Activated CD8-positive, alpha-beta T cell treated with anti-CD3 and anti-CD28 coated beads, Interleukin-2, amount 10 ng/mL, durations not matched to agents 7 days and 5 days (primary cell): ENCODE measurements around the gene SLAMF6. TPM values are rescaled to one million over a fixed set of nuclear protein-coding genes. Genes with fewer than 3 reads are reported as not detected.
"Not testable (repeated sequence)": the region's sequence is repeated elsewhere in the genome, so short reads cannot be mapped to it uniquely, and the experiment has no call there.

Experiments
- ATAC-seq: fragments of 150-1000 bp; cut with Tn5 transposase; one replicate; pipeline ENCODE4 v1.10.0; 2021; ENCODE audit warnings: moderate library complexity
- CTCF ChIA-PET: fragments of 350-600 bp; sonication (Branson Sonifier 250); formaldehyde crosslinking; loops from one replicate; lab custom pipeline; 2021; ENCODE audit warnings: antibody characterized with exemption; lab: Charles Lee
- POLR2A ChIA-PET: fragments of 350-600 bp; sonication (Branson Sonifier 250); formaldehyde crosslinking; loops from one replicate; lab custom pipeline; 2021; ENCODE audit warnings: antibody characterized with exemption; lab: Charles Lee
- DNase-seq: peaks from one replicate; pipeline ENCODE4 v3.0.0-alpha.2; 2020
- H3K27ac Mint-ChIP-seq: one replicate; pipeline ENCODE4 v1.8.0; 2021; ENCODE audit warnings: mild to moderate bottlenecking, mixed read lengths
- H3K27me3 Mint-ChIP-seq: one replicate; pipeline ENCODE4 v1.8.0; 2021; ENCODE audit warnings: low read depth, mixed read lengths
- H3K36me3 Mint-ChIP-seq: one replicate; pipeline ENCODE4 v1.8.0; 2021; ENCODE audit warnings: low read depth, mixed read lengths
- H3K4me1 Mint-ChIP-seq: one replicate; pipeline ENCODE4 v1.8.0; 2021; ENCODE audit warnings: low read depth, mixed read lengths
- H3K4me3 Mint-ChIP-seq: one replicate; pipeline ENCODE4 v1.8.0; 2021; ENCODE audit warnings: mild to moderate bottlenecking, mixed read lengths
- H3K9me3 Mint-ChIP-seq: one replicate; pipeline ENCODE4 v1.8.0; 2022; ENCODE audit warnings: mixed read lengths; ENCODE audit not compliant: insufficient read depth
- total RNA-seq, 2 experiments: library from RNA; stranded (reverse); gene quantifications; one replicate each; pipeline ENCODE4 v1.2.3, GENCODE V29; 2021

Gene SLAMF6
- total RNA-seq, 2 experiments from 2014 or later = 23.9 to 24.7 TPM

DNA sequence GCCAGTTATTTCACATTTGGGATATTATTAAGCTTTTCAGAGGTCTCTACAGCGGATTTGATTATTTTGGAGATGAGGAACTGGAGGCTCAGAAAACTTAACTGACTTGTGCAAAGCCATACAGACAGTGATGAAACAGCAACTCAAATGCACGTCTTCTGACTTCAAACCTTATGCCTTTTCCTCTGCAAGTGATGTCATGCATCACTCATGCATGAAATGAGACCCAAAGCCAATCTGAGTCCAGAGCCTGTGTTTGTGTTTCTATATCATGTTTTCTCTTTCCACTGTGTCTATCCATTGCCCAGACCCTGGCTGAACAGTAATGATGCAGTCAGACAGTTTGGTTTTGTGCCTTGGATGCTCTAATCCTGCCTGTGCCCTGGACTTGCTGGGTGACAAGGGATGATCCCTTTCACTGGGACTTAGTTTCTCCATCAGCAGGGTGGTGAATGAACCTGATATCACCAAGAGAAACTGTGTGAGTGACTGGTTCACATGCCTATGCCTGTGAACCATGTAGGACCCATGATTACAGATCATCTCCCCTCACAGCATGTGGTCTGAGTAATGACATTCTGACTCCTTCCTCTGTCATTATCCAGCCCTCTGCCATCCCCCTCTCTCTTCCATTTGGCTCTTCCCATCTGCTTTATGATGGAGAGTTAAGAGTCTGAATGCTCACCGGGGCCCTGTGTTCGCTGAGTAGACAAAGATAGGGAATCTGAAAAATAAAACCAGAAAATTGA is 33.4 kb downstream of the SLAMF6 start:
- no peak for ATAC-seq

DNA sequence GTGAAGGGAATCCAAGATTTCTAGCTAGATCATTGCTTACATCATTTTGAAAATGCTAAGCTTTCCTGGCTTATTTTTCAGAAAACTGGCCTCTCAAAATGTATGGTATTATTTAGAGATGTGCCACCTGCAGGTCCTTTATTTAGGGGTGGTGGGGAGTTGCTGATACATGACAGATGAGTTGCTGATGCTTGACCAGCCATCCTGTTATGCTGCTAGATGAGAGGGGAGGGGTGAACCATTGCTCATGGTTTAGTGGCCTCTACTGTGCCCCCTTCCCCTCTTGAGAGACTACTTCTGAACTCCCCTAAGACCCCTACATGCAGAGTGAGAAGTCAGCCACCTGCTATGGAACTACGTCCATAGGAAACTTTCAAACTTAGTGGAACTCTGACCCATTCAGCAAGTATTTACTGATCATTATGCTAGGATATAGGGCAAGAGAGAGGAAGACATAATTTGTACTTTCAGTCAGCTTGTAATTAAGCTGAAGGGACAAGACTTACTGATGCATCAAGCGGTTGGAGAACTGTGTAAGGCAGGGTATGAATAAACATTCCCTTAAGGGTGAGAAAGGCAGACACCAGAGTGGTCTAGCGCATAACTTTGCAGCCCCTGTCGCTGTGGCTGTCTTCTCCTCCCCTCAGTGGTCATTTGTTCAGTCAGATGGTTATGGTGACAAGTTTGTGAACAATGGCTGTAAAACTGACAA is 34.6 kb downstream of the SLAMF6 start:
- CTCF ChIA-PET = interaction anchor here (1.1 to 2.1 kb wide), 4 partner anchors 12 to 60 kb away, joined by 3 to 7 read pairs (median 3); no protein-coding TSS in a partner anchor
- H3K4me3 Mint-ChIP-seq = no peak overlapping the region
- no peak for ATAC-seq
- no peaks in the 10 kb centered on the region for H3K4me1 Mint-ChIP-seq
- H3K27ac Mint-ChIP-seq = no peak overlapping the region
- no peaks in the 10 kb centered on the region for H3K9me3 Mint-ChIP-seq
- no peaks in the 10 kb centered on the region for H3K27me3 Mint-ChIP-seq
- no peak for DNase-seq
- POLR2A ChIA-PET = interaction anchor here (1.3 kb wide), 1 partner anchor 18 kb away, joined by 4 read pairs; no protein-coding TSS in a partner anchor
- H3K36me3 Mint-ChIP-seq = peaks cover 32% of the 10 kb centered on the region

More for the DNA sequence above, 33.4 kb downstream of the SLAMF6 start:
- no peaks in the 10 kb centered on the region for H3K9me3 Mint-ChIP-seq
- ChIA-PET CTCF (interaction anchor here (1.1 kb wide), 1 partner anchor 61 kb away, joined by 3 read pairs; no protein-coding TSS in a partner anchor), POLR2A (no interaction called here)
- no peaks in the 10 kb centered on the region for H3K27me3 Mint-ChIP-seq
- no peaks in the 10 kb centered on the region for H3K4me1 Mint-ChIP-seq
- peaks cover 28% of the 10 kb centered on the region for H3K36me3 Mint-ChIP-seq
- H3K27ac Mint-ChIP-seq = no peak overlapping the region
- DNase-seq = no peak
- H3K4me3 Mint-ChIP-seq = no peak overlapping the region

DNA sequence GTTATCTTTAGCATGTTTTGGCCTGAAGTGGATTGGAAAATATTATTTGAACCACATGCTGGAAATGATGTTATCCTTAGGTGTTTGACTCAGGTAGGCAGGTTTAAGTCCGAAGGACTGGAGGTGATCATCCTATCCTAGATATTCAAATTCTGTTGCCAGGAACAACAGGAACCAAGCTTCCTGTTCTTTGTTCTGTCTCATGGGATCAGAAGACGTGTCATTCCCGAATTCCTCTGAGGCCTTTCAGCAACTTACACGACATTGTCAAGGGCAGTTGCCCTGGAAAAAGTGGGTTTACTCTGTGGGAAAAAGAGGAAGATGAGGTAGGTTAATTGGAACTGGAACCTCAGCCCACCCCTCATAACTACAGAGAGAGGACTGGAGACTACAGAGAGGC is 36.6 kb downstream of the SLAMF6 start:
- POLR2A ChIA-PET = no interaction called here
- H3K4me3 Mint-ChIP-seq = no peak overlapping the region
- no peak for ATAC-seq

DNA sequence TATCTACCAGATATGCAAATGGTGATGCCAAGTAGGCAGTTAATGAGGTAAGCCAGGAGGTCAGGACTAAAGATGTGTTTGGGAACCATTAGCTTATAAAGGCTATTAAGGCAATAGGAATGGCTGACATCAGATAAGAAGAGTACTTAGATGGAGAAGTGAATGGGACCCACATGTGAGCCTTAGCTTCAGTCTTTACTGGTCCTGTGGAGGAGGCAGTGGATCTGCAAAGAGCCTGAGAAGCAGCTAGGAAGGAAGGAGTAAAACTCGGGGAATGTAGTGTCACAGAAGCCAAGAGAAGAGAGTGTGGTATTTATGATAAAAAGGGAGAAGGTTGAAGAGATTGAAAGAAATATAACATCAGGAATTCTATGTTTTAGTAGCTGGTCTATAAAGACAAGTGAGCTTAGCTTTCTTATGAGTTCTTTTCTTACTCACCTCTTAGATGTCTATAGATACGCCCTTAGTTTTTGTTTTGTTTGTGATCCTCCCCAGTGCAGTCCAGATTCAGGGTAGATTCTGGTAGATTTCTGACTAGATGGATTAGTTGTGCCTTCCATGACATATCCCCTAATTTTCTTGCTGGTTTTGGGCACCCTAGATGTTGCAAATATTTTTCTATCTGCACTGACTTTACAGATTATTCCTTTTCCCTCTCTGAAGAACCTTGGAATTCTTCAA is 39.4 kb downstream of the SLAMF6 start:
- H3K4me1 Mint-ChIP-seq = peaks cover 8% of the 10 kb centered on the region
- H3K4me3 Mint-ChIP-seq = no peak overlapping the region
- no peaks in the 10 kb centered on the region for H3K27me3 Mint-ChIP-seq
- DNase-seq (no peak), ATAC-seq (no peak)
- no peak overlapping the region for H3K27ac Mint-ChIP-seq
- H3K36me3 Mint-ChIP-seq = peaks cover 44% of the 10 kb centered on the region
- ChIA-PET CTCF (interaction anchor here (0.6 to 2.1 kb wide), 6 partner anchors 14 to 123 kb away, joined by 3 to 10 read pairs (median 4); partner anchors contain the start of gene SLAMF6), POLR2A (interaction anchor here (1.2 to 1.8 kb wide), 2 partner anchors 9 to 41 kb away, joined by 3 to 6 read pairs; no protein-coding TSS in a partner anchor)
- peaks cover 11% of the 10 kb centered on the region for H3K9me3 Mint-ChIP-seq

More for the DNA sequence above, 36.6 kb downstream of the SLAMF6 start:
- Mint-ChIP-seq H3K27ac (no peak overlapping the region), H3K9me3 (peaks cover 8% of the 10 kb centered on the region), H3K4me1 (peaks cover 1% of the 10 kb centered on the region), H3K36me3 (peaks cover 37% of the 10 kb centered on the region), H3K27me3 (no peaks in the 10 kb centered on the region)
- DNase-seq = no peak
- CTCF ChIA-PET = interaction anchor here (2.1 kb wide), 1 partner anchor 57 kb away, joined by 7 read pairs; no protein-coding TSS in a partner anchor

DNA sequence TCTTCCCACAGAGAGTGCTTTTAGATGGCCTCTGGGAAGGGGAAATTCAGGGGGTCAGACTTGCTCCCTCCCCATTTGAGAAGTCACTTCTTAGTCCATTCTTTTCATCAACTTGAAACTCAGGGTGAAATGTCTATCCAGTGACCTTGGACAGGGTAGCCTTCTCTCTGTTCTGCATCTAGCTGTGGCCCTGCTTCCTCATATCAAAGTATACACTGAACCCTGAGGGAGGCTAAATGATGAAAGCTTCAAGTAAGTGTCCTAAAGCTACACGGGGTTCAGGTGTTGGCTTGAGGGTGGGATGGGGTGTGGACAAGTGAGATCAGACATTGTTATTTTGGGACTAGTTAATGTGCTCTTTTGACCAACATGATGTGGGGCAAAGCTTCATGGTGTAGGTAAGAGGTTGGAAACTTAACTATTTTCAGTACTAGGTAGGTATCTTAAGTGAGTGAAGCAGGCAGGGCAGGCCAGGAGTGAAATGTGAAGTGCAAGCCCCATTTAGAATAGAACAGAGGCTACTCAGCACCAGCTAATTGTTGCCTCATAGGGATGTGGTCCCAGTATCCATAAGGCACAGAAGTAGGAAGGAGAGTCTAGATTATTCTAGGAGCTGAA is 41.0 kb downstream of the SLAMF6 start:
- ChIA-PET CTCF (interaction anchor here (0.8 to 1.0 kb wide), 2 partner anchors 16 to 19 kb away, joined by 3 to 4 read pairs; no protein-coding TSS in a partner anchor), POLR2A (no interaction called here)
- peaks cover 42% of the 10 kb centered on the region for H3K36me3 Mint-ChIP-seq
- H3K4me1 Mint-ChIP-seq = peaks cover 8% of the 10 kb centered on the region
- H3K9me3 Mint-ChIP-seq = peaks cover 16% of the 10 kb centered on the region
- DNase-seq = no peak
- no peak overlapping the region for H3K4me3 Mint-ChIP-seq
- no peaks in the 10 kb centered on the region for H3K27me3 Mint-ChIP-seq
- no peak overlapping the region for H3K27ac Mint-ChIP-seq
- ATAC-seq = no peak

DNA sequence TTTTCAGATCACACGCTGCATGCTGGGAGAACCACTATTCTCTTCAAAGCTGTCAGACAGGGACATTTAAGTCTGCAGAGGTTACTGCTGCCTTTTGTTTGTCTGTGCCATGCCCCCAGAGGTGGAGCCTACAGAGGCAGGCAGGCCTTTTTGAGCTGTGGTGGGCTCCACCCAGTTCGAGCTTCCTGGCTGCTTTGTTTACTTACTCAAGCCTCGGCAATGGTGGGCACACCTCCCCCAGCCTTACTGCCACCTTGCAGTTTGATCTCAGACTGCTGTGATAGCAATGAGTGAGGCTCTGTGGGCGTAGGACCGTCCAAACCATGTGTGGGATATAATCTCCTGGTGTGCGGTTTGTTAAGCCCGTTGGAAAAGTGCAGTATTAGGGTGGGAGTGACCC is 42.3 kb downstream of the SLAMF6 start:
- CTCF ChIA-PET, H3K4me1 Mint-ChIP-seq, ATAC-seq, H3K27ac Mint-ChIP-seq, POLR2A ChIA-PET, H3K27me3 Mint-ChIP-seq, H3K4me3 Mint-ChIP-seq, DNase-seq: not testable (repeated sequence)
- H3K36me3 Mint-ChIP-seq = peaks cover 29% of the 10 kb centered on the region
- H3K9me3 Mint-ChIP-seq = peaks cover 16% of the 10 kb centered on the region

DNA sequence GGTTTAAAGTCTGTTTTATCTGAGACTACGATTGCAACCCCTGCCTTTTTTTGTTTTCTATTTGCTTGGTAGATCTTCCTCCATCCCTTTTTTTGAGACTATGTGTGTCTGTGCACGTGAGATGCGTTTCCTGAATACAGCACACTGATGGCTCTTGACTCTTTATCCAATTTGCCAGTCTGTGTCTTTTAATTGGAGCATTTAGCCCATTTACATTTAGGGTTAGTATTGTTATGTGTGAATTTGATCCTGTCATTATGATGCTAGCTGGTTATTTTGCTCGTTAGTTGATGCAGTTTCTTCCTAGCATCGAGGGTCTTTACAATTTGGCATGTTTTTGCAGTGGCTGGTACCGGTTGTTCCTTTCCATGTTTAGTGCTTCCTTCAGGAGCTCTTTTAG is 44.0 kb downstream of the SLAMF6 start:
- H3K4me1 Mint-ChIP-seq, H3K27ac Mint-ChIP-seq, H3K4me3 Mint-ChIP-seq, DNase-seq, CTCF ChIA-PET, ATAC-seq, H3K27me3 Mint-ChIP-seq: not testable (repeated sequence)
- Mint-ChIP-seq H3K36me3 (peaks cover 22% of the 10 kb centered on the region), H3K9me3 (peaks cover 16% of the 10 kb centered on the region)
- POLR2A ChIA-PET = interaction anchor here (1.2 kb wide), 1 partner anchor 13 kb away, joined by 3 read pairs; no protein-coding TSS in a partner anchor

DNA sequence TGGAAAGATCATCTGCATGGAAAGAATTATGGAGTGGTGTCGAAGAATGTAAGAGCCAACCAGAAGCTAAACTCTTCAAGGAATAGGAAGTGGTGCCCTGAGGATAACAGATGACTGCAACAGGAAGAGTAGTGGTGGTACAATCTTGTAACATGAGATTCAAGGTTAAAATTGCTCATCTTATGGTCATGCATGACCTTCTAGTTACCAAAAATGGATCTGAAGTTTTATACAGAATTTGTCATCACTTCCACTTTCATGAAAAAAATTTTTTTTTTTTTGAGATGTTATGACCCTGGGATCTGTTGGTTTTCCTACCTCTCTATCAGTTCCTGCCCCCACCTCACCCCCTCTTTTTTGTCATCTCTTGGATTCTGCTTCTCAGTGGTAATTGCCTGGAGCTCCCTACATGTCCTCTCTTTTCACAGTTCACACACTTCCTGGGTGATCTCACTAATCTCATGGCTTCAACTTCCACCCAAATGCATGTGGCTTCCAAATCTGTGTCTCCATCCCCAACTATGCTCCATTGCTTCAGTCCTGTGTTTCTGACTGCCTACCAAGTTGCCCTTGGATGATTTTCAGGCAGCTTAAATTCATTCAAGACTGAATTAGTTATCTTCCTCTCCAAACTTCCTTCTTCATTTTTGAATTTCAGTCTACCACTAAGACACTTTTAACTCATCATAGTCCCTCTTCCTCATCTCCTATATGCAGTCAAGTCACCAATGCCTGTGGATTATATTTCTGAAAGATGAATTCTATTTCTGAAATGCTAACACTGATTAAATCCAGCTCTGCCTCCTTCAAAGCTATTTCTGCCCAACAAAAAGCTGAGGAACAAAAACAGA is 48.4 kb downstream of the SLAMF6 start:
- ChIA-PET CTCF (interaction anchor here (0.8 to 1.7 kb wide), 5 partner anchors 11 to 97 kb away, joined by 3 to 12 read pairs (median 3); partner anchors contain the start of gene SLAMF6), POLR2A (interaction anchor here (0.6 to 1.7 kb wide), 3 partner anchors 9 to 48 kb away, joined by 3 to 6 read pairs (median 3); no protein-coding TSS in a partner anchor)
- DNase-seq (no peak), ATAC-seq (peak; percentile 70)
- Mint-ChIP-seq H3K4me1 (peaks cover 6% of the 10 kb centered on the region), H3K9me3 (peaks cover 5% of the 10 kb centered on the region), H3K36me3 (peaks cover 5% of the 10 kb centered on the region), H3K27me3 (no peaks in the 10 kb centered on the region), H3K4me3 (no peak overlapping the region), H3K27ac (no peak overlapping the region)

DNA sequence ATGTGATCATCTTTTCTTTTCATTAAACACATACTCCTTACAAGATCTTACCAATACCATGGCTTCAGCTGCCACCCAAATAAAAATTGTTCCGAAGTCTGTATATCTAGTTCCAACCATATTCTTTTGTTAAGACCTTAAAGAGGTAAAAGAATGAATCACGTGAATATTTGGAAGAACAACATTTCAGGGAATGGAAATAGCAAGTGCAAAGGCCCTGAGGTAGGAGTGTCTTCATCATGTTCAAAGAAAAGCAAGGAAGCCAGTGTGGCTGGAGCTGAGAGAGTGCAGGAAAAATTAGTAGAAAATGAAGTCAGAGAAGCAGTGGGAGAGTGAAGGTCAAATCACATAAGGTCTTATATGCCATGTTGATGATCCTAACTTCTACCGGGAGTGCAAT is 50.9 kb downstream of the SLAMF6 start:
- ChIA-PET POLR2A (no interaction called here), CTCF (interaction anchor here (0.6 to 1.4 kb wide), 2 partner anchors 43 to 93 kb away, joined by 3 read pairs; no protein-coding TSS in a partner anchor)
- DNase-seq = no peak
- no peak overlapping the region for H3K4me3 Mint-ChIP-seq
- ATAC-seq = no peak
- H3K4me1 Mint-ChIP-seq = peaks cover 15% of the 10 kb centered on the region
- H3K9me3 Mint-ChIP-seq = no peaks in the 10 kb centered on the region
- no peak overlapping the region for H3K27ac Mint-ChIP-seq
- H3K36me3 Mint-ChIP-seq = peaks cover 2% of the 10 kb centered on the region
- no peaks in the 10 kb centered on the region for H3K27me3 Mint-ChIP-seq

DNA sequence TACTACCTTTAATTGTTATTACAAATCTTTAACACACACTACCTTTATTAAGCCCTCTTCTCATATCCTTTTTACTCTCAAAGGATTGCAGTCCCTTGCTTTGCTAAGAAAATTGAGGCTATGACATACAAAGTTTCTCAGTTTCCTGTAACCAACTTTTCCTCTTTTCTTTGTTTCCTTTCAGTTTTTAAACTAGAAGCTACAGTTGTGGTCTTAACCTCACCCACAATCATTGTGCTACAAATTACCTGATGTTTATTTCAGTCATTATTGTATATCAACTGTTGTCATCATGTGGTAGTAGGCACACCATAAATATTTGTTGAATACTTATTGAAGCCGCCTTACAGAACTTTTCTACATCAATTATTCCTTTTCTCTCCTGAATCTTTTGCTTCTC is 51.8 kb downstream of the SLAMF6 start:
- Mint-ChIP-seq H3K4me3 (no peak overlapping the region), H3K4me1 (peaks cover 23% of the 10 kb centered on the region), H3K27me3 (no peaks in the 10 kb centered on the region), H3K27ac (no peak overlapping the region), H3K36me3 (peaks cover 4% of the 10 kb centered on the region), H3K9me3 (no peaks in the 10 kb centered on the region)
- peak; percentile 57 for ATAC-seq
- CTCF ChIA-PET = interaction anchor here (0.9 to 4.0 kb wide), 7 partner anchors 12 to 58 kb away, joined by 3 to 21 read pairs (median 8); no protein-coding TSS in a partner anchor
- DNase-seq = no peak
- POLR2A ChIA-PET = interaction anchor here (0.7 to 1.1 kb wide), 3 partner anchors 16 to 97 kb away, joined by 3 to 4 read pairs (median 3); no protein-coding TSS in a partner anchor
